ENCODE data around the gene ZNRF2.

The ZNRF2 gene

DNA sequence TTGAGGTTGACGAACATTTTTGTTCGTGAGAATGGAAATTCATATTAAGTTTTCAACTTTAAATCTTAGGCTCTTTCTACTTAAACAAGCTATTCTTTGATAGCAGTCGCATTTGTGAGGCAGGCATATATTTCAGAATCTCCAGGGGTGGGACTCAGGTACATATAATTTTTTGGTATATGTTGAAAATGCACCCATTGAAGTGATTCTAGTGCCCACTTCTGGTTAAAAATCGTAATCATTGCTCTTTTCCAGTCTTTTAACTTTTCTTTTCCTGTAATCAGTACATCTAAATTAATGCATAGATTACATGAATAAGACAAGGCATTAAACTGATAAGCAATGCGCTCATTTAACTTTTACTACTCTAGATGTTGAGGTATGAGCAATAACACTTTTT lies 67.8 kb downstream of the ZNRF2 start:
- no peaks in the 10 kb centered on the region for H3K9me3 ChIP-seq (ENCODE audit: control insufficient read depth, insufficient read depth, low read length)
- H3K27me3 ChIP-seq (ENCODE audit: control insufficient read depth, insufficient read depth, low read length), result no peaks in the 10 kb centered on the region
- H3K4me3 ChIP-seq (ENCODE audit: low read depth, low read length), result no peak overlapping the region
- H3K9ac ChIP-seq (ENCODE audit: low read depth, low read length), result no peak overlapping the region
- peaks cover 39% of the 10 kb centered on the region for H3K4me1 ChIP-seq (ENCODE audit: control insufficient read depth, insufficient read depth, low read length)
- H3K36me3 ChIP-seq (ENCODE audit: control insufficient read depth, insufficient read depth, low read length), result no peaks in the 10 kb centered on the region

DNA sequence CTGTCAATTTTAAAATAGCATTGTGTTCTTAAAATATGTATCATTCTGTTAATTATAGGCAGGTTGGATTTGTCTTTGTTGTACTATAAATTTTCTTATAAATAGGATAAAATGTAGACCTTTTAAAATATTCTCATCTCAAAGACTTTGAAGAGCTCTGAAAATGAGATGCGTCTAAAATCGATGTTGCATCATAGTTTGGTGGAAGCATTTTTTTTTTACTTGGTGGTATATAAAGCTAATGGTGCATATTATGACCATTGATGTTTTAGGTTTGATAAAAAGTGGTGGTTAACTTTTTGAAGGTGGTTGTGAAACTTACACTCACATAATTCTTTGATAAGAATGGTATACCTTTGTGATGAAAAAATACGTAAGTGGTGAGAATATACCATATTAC lies 69.1 kb downstream of the ZNRF2 start:
- peaks cover 34% of the 10 kb centered on the region for H3K4me1 ChIP-seq (ENCODE audit: control insufficient read depth, insufficient read depth, low read length)

DNA sequence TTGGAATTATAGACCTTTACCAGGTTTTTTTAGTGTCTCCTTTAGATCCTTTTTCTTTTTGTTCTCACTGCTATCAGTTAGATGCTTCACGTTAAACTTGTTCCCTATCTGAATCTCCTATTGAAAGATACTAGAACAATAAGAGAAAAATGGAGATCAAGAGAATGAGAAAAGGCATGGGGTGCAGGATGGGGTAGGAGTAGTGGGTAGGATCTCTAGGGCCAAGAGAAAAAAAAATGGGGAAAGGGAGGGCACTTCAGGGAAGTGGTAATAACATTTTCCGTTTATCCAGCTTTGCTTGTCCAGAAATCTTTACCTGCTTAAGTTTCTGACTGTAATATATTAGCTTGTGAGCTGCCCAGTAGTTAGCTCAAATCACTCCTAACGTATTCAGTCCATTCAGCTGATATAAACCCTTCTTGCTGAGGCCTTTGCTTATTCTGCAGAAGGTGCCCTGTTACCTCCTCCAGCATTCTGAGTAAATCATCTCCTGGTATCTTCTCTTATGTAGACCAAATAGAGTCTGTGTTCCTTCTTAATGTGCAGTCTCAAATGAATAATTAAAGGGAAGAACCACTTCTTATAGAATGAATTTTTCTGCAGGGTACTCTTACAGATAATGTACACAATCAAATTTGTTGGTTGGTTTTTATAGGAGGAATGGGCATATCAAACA lies 69.7 kb downstream of the ZNRF2 start:
- Histone ChIP-seq H3K36me3 (ENCODE audit: control insufficient read depth, insufficient read depth, low read length) (no peaks in the 10 kb centered on the region), H3K4me1 (ENCODE audit: control insufficient read depth, insufficient read depth, low read length) (peaks cover 30% of the 10 kb centered on the region), H3K9me3 (ENCODE audit: control insufficient read depth, insufficient read depth, low read length) (no peaks in the 10 kb centered on the region), H3K4me3 (ENCODE audit: low read depth, low read length) (no peak overlapping the region), H3K9ac (ENCODE audit: low read depth, low read length) (no peak overlapping the region), H3K27me3 (ENCODE audit: control insufficient read depth, insufficient read depth, low read length) (no peaks in the 10 kb centered on the region)

More for the DNA sequence above, 69.1 kb downstream of the ZNRF2 start:
- no peak overlapping the region for H3K4me3 ChIP-seq (ENCODE audit: low read depth, low read length)
- no peaks in the 10 kb centered on the region for H3K9me3 ChIP-seq (ENCODE audit: control insufficient read depth, insufficient read depth, low read length)
- no peak overlapping the region for H3K9ac ChIP-seq (ENCODE audit: low read depth, low read length)
- no peaks in the 10 kb centered on the region for H3K36me3 ChIP-seq (ENCODE audit: control insufficient read depth, insufficient read depth, low read length)
- no peaks in the 10 kb centered on the region for H3K27me3 ChIP-seq (ENCODE audit: control insufficient read depth, insufficient read depth, low read length)

DNA sequence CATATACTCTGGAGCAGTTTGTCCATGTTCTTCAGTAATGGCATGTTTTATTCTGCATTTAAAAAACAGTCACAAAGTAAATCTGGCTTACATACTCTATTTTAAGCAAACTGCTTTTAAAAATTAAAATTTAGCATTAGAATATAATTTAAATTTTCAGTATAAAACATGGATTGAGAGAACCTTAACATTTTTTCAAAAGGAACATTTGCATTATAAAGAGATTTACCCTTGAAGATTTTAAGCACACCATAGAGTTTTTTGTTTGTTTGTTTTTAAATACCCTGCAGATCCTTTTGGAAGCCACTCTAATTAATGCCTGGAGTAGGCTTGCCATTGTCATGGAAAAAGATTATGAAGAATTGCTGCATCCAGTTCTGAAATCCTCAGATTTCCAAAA lies 70.4 kb downstream of the ZNRF2 start:
- Histone ChIP-seq H3K4me3 (ENCODE audit: low read depth, low read length) (no peak overlapping the region), H3K27me3 (ENCODE audit: control insufficient read depth, insufficient read depth, low read length) (no peaks in the 10 kb centered on the region), H3K36me3 (ENCODE audit: control insufficient read depth, insufficient read depth, low read length) (no peaks in the 10 kb centered on the region), H3K4me1 (ENCODE audit: control insufficient read depth, insufficient read depth, low read length) (peaks cover 28% of the 10 kb centered on the region), H3K9ac (ENCODE audit: low read depth, low read length) (no peak overlapping the region), H3K9me3 (ENCODE audit: control insufficient read depth, insufficient read depth, low read length) (no peaks in the 10 kb centered on the region)

DNA sequence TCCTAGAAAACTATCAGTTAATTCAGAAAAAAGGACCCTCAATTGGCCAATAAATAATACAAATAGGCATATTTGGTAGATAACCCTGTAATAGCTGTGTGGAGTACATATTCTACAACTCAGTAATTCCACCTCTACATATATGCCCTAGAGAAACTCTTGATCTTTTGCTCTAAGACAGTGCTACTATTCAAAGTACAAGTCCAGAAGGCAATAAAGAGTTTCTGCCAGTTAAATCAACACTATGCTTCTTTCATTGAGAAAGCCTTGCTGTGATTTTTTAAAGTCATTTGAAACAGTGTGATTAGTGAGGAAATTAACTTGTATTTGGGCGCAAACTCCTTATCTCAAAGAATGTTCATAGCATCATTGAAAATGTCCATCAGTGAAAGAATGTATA lies 75.6 kb downstream of the ZNRF2 start:
- H3K27me3 ChIP-seq (ENCODE audit: control insufficient read depth, insufficient read depth, low read length), result no peaks in the 10 kb centered on the region
- H3K9ac ChIP-seq (ENCODE audit: low read depth, low read length), result no peak overlapping the region
- no peak overlapping the region for H3K4me3 ChIP-seq (ENCODE audit: low read depth, low read length)
- H3K4me1 ChIP-seq (ENCODE audit: control insufficient read depth, insufficient read depth, low read length), result peaks cover 8% of the 10 kb centered on the region
- H3K9me3 ChIP-seq (ENCODE audit: control insufficient read depth, insufficient read depth, low read length), result no peaks in the 10 kb centered on the region
- H3K36me3 ChIP-seq (ENCODE audit: control insufficient read depth, insufficient read depth, low read length), result no peaks in the 10 kb centered on the region

DNA sequence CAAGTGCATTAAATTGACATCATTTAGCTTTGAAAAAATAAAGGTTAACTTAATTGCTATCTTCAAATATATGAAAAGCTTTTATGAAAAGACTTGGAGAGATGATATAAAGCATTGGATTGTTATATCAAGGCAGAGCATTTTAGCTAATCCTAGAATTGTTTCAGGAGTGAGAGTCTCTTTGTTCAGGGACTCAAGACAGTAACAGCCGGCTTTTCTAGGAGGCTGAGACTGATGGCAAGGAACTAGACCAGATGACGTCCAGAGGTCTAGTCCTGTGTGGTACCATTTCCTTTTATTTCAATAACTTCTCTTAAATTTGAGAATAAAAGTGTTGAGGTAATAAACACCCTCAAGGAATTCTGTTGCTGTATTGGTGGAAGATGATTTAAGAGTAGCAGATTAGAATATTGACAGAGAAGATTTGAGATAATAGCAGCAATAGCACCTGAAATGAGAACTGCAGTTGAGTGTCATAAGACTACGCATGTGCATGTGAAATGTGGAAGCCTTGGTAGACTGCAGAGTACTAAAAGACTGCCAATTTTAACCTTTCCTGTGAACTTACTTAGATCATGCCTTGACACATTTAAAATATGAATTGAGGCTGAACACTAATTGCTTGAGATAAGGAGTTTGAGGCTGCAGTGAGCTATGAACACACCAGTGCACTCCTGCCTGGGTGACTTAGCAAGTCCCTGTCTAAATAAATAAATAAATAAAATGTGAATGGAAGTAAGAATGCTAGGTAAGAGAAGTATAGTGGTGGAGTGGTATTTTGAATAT lies 79.6 kb downstream of the ZNRF2 start:
- no peaks in the 10 kb centered on the region for H3K27me3 ChIP-seq (ENCODE audit: control insufficient read depth, insufficient read depth, low read length)
- no peak overlapping the region for H3K4me3 ChIP-seq (ENCODE audit: low read depth, low read length)
- no peaks in the 10 kb centered on the region for H3K9me3 ChIP-seq (ENCODE audit: control insufficient read depth, insufficient read depth, low read length)
- H3K9ac ChIP-seq (ENCODE audit: low read depth, low read length), result no peak overlapping the region
- no peaks in the 10 kb centered on the region for H3K4me1 ChIP-seq (ENCODE audit: control insufficient read depth, insufficient read depth, low read length)
- H3K36me3 ChIP-seq (ENCODE audit: control insufficient read depth, insufficient read depth, low read length), result no peaks in the 10 kb centered on the region

DNA sequence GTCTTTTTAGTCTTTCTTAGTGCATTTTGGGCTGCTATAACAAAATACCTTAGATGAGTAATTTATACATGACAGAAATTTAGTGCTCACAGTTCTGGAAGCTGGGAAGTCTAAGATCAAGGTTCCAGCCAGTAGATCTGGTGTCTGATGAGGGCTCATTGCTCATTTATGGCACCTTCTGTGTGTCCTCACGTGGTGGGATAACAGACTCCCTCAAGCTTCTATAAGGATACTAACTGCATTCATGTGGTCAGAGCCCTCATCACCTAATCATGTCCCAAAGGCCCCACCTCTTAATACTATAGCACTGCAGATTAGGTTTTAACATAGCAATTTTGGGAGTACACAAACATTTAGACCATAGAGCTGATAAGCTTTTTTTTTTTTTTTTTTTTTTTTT lies 80.4 kb downstream of the ZNRF2 start:
- H3K9ac ChIP-seq (ENCODE audit: low read depth, low read length), result no peak overlapping the region
- no peaks in the 10 kb centered on the region for H3K9me3 ChIP-seq (ENCODE audit: control insufficient read depth, insufficient read depth, low read length)
- no peaks in the 10 kb centered on the region for H3K36me3 ChIP-seq (ENCODE audit: control insufficient read depth, insufficient read depth, low read length)
- H3K4me1 ChIP-seq (ENCODE audit: control insufficient read depth, insufficient read depth, low read length), result no peaks in the 10 kb centered on the region
- H3K27me3 ChIP-seq (ENCODE audit: control insufficient read depth, insufficient read depth, low read length), result no peaks in the 10 kb centered on the region
- H3K4me3 ChIP-seq (ENCODE audit: low read depth, low read length), result no peak overlapping the region

DNA sequence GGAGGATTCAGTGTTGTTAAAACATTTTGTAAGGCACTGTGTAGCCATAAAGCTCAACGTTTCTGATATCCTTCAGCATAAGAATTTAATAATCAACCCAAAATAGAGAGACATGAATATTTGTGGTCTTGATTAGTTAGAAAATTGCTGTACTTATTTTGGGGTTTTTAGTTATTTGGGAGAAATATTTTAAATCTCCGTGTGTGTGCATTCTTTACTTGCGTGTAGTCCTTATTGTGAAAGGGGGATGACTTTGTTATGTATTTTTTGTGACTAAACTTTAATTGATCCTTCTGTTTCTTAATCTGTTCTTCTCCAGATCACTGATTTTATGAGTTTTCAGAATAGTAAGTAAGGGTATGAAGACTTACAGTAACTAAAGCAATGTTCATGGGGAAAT lies 81.2 kb downstream of the ZNRF2 start:
- Histone ChIP-seq H3K9me3 (ENCODE audit: control insufficient read depth, insufficient read depth, low read length) (no peaks in the 10 kb centered on the region), H3K27me3 (ENCODE audit: control insufficient read depth, insufficient read depth, low read length) (no peaks in the 10 kb centered on the region), H3K36me3 (ENCODE audit: control insufficient read depth, insufficient read depth, low read length) (no peaks in the 10 kb centered on the region), H3K9ac (ENCODE audit: low read depth, low read length) (no peak overlapping the region), H3K4me1 (ENCODE audit: control insufficient read depth, insufficient read depth, low read length) (no peaks in the 10 kb centered on the region), H3K4me3 (ENCODE audit: low read depth, low read length) (no peak overlapping the region)

DNA sequence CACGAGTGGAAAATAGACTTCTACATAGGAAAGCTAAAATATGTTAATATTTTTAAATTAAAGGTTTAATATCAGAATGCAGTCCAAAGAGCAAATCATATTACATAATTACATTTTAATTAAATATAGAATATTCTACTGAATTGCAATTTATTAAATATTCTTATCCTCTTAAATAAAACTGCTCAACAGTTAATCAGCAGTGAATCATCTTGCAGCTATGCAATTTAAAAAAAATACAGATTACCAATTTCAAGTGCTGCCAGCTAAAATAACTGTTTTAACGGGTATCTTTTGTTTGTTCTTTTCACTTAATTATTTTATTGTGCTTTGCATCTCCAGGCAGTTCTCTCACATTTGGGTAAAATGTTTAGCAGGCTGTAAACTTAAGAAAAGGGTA lies 82.2 kb downstream of the ZNRF2 start:
- Histone ChIP-seq H3K36me3 (ENCODE audit: control insufficient read depth, insufficient read depth, low read length) (no peaks in the 10 kb centered on the region), H3K9me3 (ENCODE audit: control insufficient read depth, insufficient read depth, low read length) (no peaks in the 10 kb centered on the region), H3K4me1 (ENCODE audit: control insufficient read depth, insufficient read depth, low read length) (no peaks in the 10 kb centered on the region), H3K4me3 (ENCODE audit: low read depth, low read length) (no peak overlapping the region), H3K27me3 (ENCODE audit: control insufficient read depth, insufficient read depth, low read length) (no peaks in the 10 kb centered on the region), H3K9ac (ENCODE audit: low read depth, low read length) (no peak overlapping the region)

DNA sequence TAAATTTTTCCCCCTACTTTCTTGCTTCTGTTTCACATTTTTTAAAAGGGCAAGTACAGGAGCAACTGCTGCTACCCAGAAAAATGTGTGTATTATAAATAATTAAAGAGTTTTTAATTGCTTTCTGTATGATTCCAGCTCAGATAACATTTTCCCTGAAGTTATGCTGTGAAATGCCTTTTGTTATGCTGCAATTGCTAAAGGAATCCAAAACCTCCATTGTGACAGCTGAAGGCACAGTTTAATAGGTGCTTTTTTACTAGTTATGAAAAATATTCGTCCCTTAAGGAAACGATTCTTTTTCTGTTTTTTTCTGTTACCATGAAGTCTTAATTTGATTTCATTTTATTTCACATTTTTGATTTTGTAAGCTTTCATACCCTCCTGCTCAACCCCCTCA lies 83.2 kb downstream of the ZNRF2 start:
- H3K4me1 ChIP-seq (ENCODE audit: control insufficient read depth, insufficient read depth, low read length), result no peaks in the 10 kb centered on the region
- no peaks in the 10 kb centered on the region for H3K27me3 ChIP-seq (ENCODE audit: control insufficient read depth, insufficient read depth, low read length)
- no peaks in the 10 kb centered on the region for H3K36me3 ChIP-seq (ENCODE audit: control insufficient read depth, insufficient read depth, low read length)
- H3K4me3 ChIP-seq (ENCODE audit: low read depth, low read length), result no peak overlapping the region
- H3K9ac ChIP-seq (ENCODE audit: low read depth, low read length), result no peak overlapping the region
- H3K9me3 ChIP-seq (ENCODE audit: control insufficient read depth, insufficient read depth, low read length), result no peaks in the 10 kb centered on the region

DNA sequence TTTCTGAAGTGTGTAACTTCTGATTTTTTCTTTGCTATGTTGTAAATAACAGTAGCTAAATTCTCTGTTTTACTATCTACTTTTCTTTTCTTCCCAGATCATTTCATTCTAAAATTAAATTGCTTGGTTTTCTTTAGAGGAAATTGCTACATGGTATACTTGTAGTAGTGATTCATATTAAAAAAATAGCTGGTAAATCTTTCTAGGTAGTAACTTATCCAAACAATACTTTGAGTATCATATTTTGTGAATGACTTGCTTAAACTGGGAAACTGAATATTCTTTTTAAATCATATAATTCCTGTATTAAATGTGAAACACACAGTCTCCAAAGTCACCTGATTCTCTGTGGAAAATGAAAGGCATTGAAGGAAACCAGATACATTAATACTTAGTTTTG lies 85.5 kb downstream of the ZNRF2 start:
- Histone ChIP-seq H3K36me3 (ENCODE audit: control insufficient read depth, insufficient read depth, low read length) (no peaks in the 10 kb centered on the region), H3K27me3 (ENCODE audit: control insufficient read depth, insufficient read depth, low read length) (no peaks in the 10 kb centered on the region), H3K9ac (ENCODE audit: low read depth, low read length) (no peak overlapping the region), H3K4me1 (ENCODE audit: control insufficient read depth, insufficient read depth, low read length) (no peaks in the 10 kb centered on the region), H3K4me3 (ENCODE audit: low read depth, low read length) (no peak overlapping the region), H3K9me3 (ENCODE audit: control insufficient read depth, insufficient read depth, low read length) (no peaks in the 10 kb centered on the region)

DNA sequence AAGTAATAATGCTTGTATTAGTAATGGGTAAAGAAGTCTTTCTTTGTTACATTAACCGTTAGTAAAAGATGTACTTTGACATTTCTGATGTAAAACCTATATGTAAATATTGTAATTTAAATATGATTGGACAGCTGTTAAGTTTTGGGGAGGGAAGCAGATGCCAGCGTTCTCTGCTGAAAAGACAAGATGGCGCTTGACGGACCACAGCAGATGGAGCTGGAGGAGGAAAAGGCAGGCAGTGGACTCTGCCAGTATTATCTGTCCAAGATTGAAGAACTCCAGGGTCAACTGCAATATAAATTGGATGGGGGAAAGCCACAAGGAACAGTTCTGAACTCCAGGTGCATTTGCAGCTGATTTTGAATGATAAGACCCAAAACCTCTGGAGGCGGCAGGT lies 86.9 kb downstream of the ZNRF2 start:
- Histone ChIP-seq H3K27me3 (ENCODE audit: control insufficient read depth, insufficient read depth, low read length) (no peaks in the 10 kb centered on the region), H3K36me3 (ENCODE audit: control insufficient read depth, insufficient read depth, low read length) (no peaks in the 10 kb centered on the region), H3K4me3 (ENCODE audit: low read depth, low read length) (no peak overlapping the region), H3K4me1 (ENCODE audit: control insufficient read depth, insufficient read depth, low read length) (no peaks in the 10 kb centered on the region), H3K9me3 (ENCODE audit: control insufficient read depth, insufficient read depth, low read length) (no peaks in the 10 kb centered on the region), H3K9ac (ENCODE audit: low read depth, low read length) (no peak overlapping the region)

Data from iPS-15b (cell line).